Measurements from ENCODE around the gene TBC1D5. TPM values are rescaled to one million over a fixed set of nuclear protein-coding genes. Genes with fewer than 3 reads are reported as not detected.
A peak's percentile ranks its signal among the peaks of the same experiment; 100 is the strongest.

TBC1D5 gene
- total RNA-seq, 1 donor from 2014 or later: 69.4 TPM

GRCh38 chr3:17422636-17423035, 319.8 kb downstream of the TBC1D5 start:
- Histone ChIP-seq H3K36me3 (ENCODE audit: control insufficient read depth in 3 of 3, insufficient read depth in 3 of 3, low read length in 3 of 3) (no peaks in the 10 kb centered on the region), H3K9me3 (ENCODE audit: control insufficient read depth in 3 of 3, low read length in 3 of 3) (no peaks in the 10 kb centered on the region), H3K27me3 (ENCODE audit: control insufficient read depth in 3 of 3, insufficient read depth in 3 of 3, low read length in 3 of 3) (no peaks in the 10 kb centered on the region), H3K9ac (ENCODE audit: low read depth in 1 of 3, low read length in 3 of 3) (no peak overlapping the region), H3K4me3 (ENCODE audit: low read length in 3 of 3) (no peak overlapping the region), H3K27ac (ENCODE audit: low read depth, low read length) (no peak overlapping the region), H3K4me1 (ENCODE audit: control insufficient read depth in 3 of 3, insufficient read depth in 3 of 3, low read length in 3 of 3) (no peaks in the 10 kb centered on the region)

- Histone ChIP-seq H3K4me3 (ENCODE audit: low read length in 3 of 3) (no peak overlapping the region), H3K27me3 (ENCODE audit: control insufficient read depth in 3 of 3, insufficient read depth in 3 of 3, low read length in 3 of 3) (no peaks in the 10 kb centered on the region), H3K36me3 (ENCODE audit: control insufficient read depth in 3 of 3, insufficient read depth in 3 of 3, low read length in 3 of 3) (no peaks in the 10 kb centered on the region), H3K9me3 (ENCODE audit: control insufficient read depth in 3 of 3, low read length in 3 of 3) (no peaks in the 10 kb centered on the region), H3K4me1 (ENCODE audit: control insufficient read depth in 3 of 3, insufficient read depth in 3 of 3, low read length in 3 of 3) (no peaks in the 10 kb centered on the region), H3K9ac (ENCODE audit: low read depth in 1 of 3, low read length in 3 of 3) (no peak overlapping the region), H3K27ac (ENCODE audit: low read depth, low read length) (no peak overlapping the region)
Measured at GRCh38 chr3:17420668-17421067, 321.8 kb downstream of the TBC1D5 start.

- no peaks in the 10 kb centered on the region for H3K27me3 ChIP-seq (ENCODE audit: control insufficient read depth in 3 of 3, insufficient read depth in 3 of 3, low read length in 3 of 3)
- H3K36me3 ChIP-seq (ENCODE audit: control insufficient read depth in 3 of 3, insufficient read depth in 3 of 3, low read length in 3 of 3): no peaks in the 10 kb centered on the region
- H3K9ac ChIP-seq (ENCODE audit: low read depth in 1 of 3, low read length in 3 of 3): no peak overlapping the region
- no peak overlapping the region for H3K27ac ChIP-seq (ENCODE audit: low read depth, low read length)
- H3K4me1 ChIP-seq (ENCODE audit: control insufficient read depth in 3 of 3, insufficient read depth in 3 of 3, low read length in 3 of 3): no peaks in the 10 kb centered on the region
- H3K9me3 ChIP-seq (ENCODE audit: control insufficient read depth in 3 of 3, low read length in 3 of 3): no peaks in the 10 kb centered on the region
- H3K4me3 ChIP-seq (ENCODE audit: low read length in 3 of 3): no peak overlapping the region
Measured at GRCh38 chr3:17412950-17413530, 329.4 kb downstream of the TBC1D5 start.

- Histone ChIP-seq H3K4me1 (ENCODE audit: control insufficient read depth in 3 of 3, insufficient read depth in 3 of 3, low read length in 3 of 3) (no peaks in the 10 kb centered on the region), H3K4me3 (ENCODE audit: low read length in 3 of 3) (no peak overlapping the region), H3K9me3 (ENCODE audit: control insufficient read depth in 3 of 3, low read length in 3 of 3) (no peaks in the 10 kb centered on the region), H3K9ac (ENCODE audit: low read depth in 1 of 3, low read length in 3 of 3) (no peak overlapping the region), H3K27me3 (ENCODE audit: control insufficient read depth in 3 of 3, insufficient read depth in 3 of 3, low read length in 3 of 3) (no peaks in the 10 kb centered on the region), H3K36me3 (ENCODE audit: control insufficient read depth in 3 of 3, insufficient read depth in 3 of 3, low read length in 3 of 3) (no peaks in the 10 kb centered on the region), H3K27ac (ENCODE audit: low read depth, low read length) (no peak overlapping the region)
Measured at GRCh38 chr3:17411157-17411877, 331.1 kb downstream of the TBC1D5 start.

- Histone ChIP-seq H3K4me3 (ENCODE audit: low read length in 3 of 3) (no peak overlapping the region), H3K4me1 (ENCODE audit: control insufficient read depth in 3 of 3, insufficient read depth in 3 of 3, low read length in 3 of 3) (no peaks in the 10 kb centered on the region), H3K36me3 (ENCODE audit: control insufficient read depth in 3 of 3, insufficient read depth in 3 of 3, low read length in 3 of 3) (peaks cover 0 to 4% (median 0%) of the 10 kb centered on the region in 3 donors), H3K27me3 (ENCODE audit: control insufficient read depth in 3 of 3, insufficient read depth in 3 of 3, low read length in 3 of 3) (no peaks in the 10 kb centered on the region), H3K9me3 (ENCODE audit: control insufficient read depth in 3 of 3, low read length in 3 of 3) (no peaks in the 10 kb centered on the region), H3K27ac (ENCODE audit: low read depth, low read length) (no peak overlapping the region), H3K9ac (ENCODE audit: low read depth in 1 of 3, low read length in 3 of 3) (no peak overlapping the region)
Measured at GRCh38 chr3:17407576-17407975, 334.9 kb downstream of the TBC1D5 start.

- no peaks in the 10 kb centered on the region for H3K9me3 ChIP-seq (ENCODE audit: control insufficient read depth in 3 of 3, low read length in 3 of 3)
- H3K9ac ChIP-seq (ENCODE audit: low read depth in 1 of 3, low read length in 3 of 3): no peak overlapping the region
- H3K36me3 ChIP-seq (ENCODE audit: control insufficient read depth in 3 of 3, insufficient read depth in 3 of 3, low read length in 3 of 3): peaks cover 2 to 4% (median 4%) of the 10 kb centered on the region in 3 donors
- H3K27ac ChIP-seq (ENCODE audit: low read depth, low read length): no peak overlapping the region
- H3K4me3 ChIP-seq (ENCODE audit: low read length in 3 of 3): no peak overlapping the region
- peaks cover 0 to 4% (median 0%) of the 10 kb centered on the region in 3 donors for H3K4me1 ChIP-seq (ENCODE audit: control insufficient read depth in 3 of 3, insufficient read depth in 3 of 3, low read length in 3 of 3)
- peaks cover 0 to 2% (median 0%) of the 10 kb centered on the region in 3 donors for H3K27me3 ChIP-seq (ENCODE audit: control insufficient read depth in 3 of 3, insufficient read depth in 3 of 3, low read length in 3 of 3)
Measured at GRCh38 chr3:17404548-17404947, 337.9 kb downstream of the TBC1D5 start.

- Histone ChIP-seq H3K9ac (ENCODE audit: low read depth in 1 of 3, low read length in 3 of 3) (no peak overlapping the region), H3K4me1 (ENCODE audit: control insufficient read depth in 3 of 3, insufficient read depth in 3 of 3, low read length in 3 of 3) (peaks cover 0 to 4% (median 0%) of the 10 kb centered on the region in 3 donors), H3K27me3 (ENCODE audit: control insufficient read depth in 3 of 3, insufficient read depth in 3 of 3, low read length in 3 of 3) (peaks cover 0 to 2% (median 0%) of the 10 kb centered on the region in 3 donors), H3K36me3 (ENCODE audit: control insufficient read depth in 3 of 3, insufficient read depth in 3 of 3, low read length in 3 of 3) (peaks cover 2 to 4% (median 4%) of the 10 kb centered on the region in 3 donors), H3K9me3 (ENCODE audit: control insufficient read depth in 3 of 3, low read length in 3 of 3) (no peaks in the 10 kb centered on the region), H3K27ac (ENCODE audit: low read depth, low read length) (no peak overlapping the region), H3K4me3 (ENCODE audit: low read length in 3 of 3) (no peak overlapping the region)
Measured at GRCh38 chr3:17402442-17402841, 340.0 kb downstream of the TBC1D5 start.

GRCh38 chr3:17401912-17402311, 340.5 kb downstream of the TBC1D5 start:
- peaks cover 2 to 4% (median 4%) of the 10 kb centered on the region in 3 donors for H3K36me3 ChIP-seq (ENCODE audit: control insufficient read depth in 3 of 3, insufficient read depth in 3 of 3, low read length in 3 of 3)
- H3K9me3 ChIP-seq (ENCODE audit: control insufficient read depth in 3 of 3, low read length in 3 of 3): no peaks in the 10 kb centered on the region
- H3K4me3 ChIP-seq (ENCODE audit: low read length in 3 of 3): no peak overlapping the region
- peaks cover 0 to 4% (median 0%) of the 10 kb centered on the region in 3 donors for H3K4me1 ChIP-seq (ENCODE audit: control insufficient read depth in 3 of 3, insufficient read depth in 3 of 3, low read length in 3 of 3)
- no peak overlapping the region for H3K27ac ChIP-seq (ENCODE audit: low read depth, low read length)
- H3K27me3 ChIP-seq (ENCODE audit: control insufficient read depth in 3 of 3, insufficient read depth in 3 of 3, low read length in 3 of 3): peaks cover 0 to 2% (median 0%) of the 10 kb centered on the region in 3 donors
- peak overlapping the region in 2 of 3 donors; percentile 71 to 80 for H3K9ac ChIP-seq (ENCODE audit: low read depth in 1 of 3, low read length in 3 of 3)

- peaks cover 0 to 2% (median 0%) of the 10 kb centered on the region in 3 donors for H3K27me3 ChIP-seq (ENCODE audit: control insufficient read depth in 3 of 3, insufficient read depth in 3 of 3, low read length in 3 of 3)
- H3K9ac ChIP-seq (ENCODE audit: low read depth in 1 of 3, low read length in 3 of 3): no peak overlapping the region
- no peak overlapping the region for H3K27ac ChIP-seq (ENCODE audit: low read depth, low read length)
- H3K4me1 ChIP-seq (ENCODE audit: control insufficient read depth in 3 of 3, insufficient read depth in 3 of 3, low read length in 3 of 3): peaks cover 0 to 4% (median 0%) of the 10 kb centered on the region in 3 donors
- no peaks in the 10 kb centered on the region for H3K9me3 ChIP-seq (ENCODE audit: control insufficient read depth in 3 of 3, low read length in 3 of 3)
- peaks cover 2 to 4% (median 3%) of the 10 kb centered on the region in 3 donors for H3K36me3 ChIP-seq (ENCODE audit: control insufficient read depth in 3 of 3, insufficient read depth in 3 of 3, low read length in 3 of 3)
- H3K4me3 ChIP-seq (ENCODE audit: low read length in 3 of 3): no peak overlapping the region
Measured at GRCh38 chr3:17399586-17399985, 342.8 kb downstream of the TBC1D5 start.

GRCh38 chr3:17398959-17399551, 343.4 kb downstream of the TBC1D5 start:
- Histone ChIP-seq H3K9ac (ENCODE audit: low read depth in 1 of 3, low read length in 3 of 3) (no peak overlapping the region), H3K4me1 (ENCODE audit: control insufficient read depth in 3 of 3, insufficient read depth in 3 of 3, low read length in 3 of 3) (peaks cover 0 to 4% (median 0%) of the 10 kb centered on the region in 3 donors), H3K9me3 (ENCODE audit: control insufficient read depth in 3 of 3, low read length in 3 of 3) (no peaks in the 10 kb centered on the region), H3K36me3 (ENCODE audit: control insufficient read depth in 3 of 3, insufficient read depth in 3 of 3, low read length in 3 of 3) (peaks cover 0 to 4% (median 2%) of the 10 kb centered on the region in 3 donors), H3K27ac (ENCODE audit: low read depth, low read length) (no peak overlapping the region), H3K4me3 (ENCODE audit: low read length in 3 of 3) (no peak overlapping the region), H3K27me3 (ENCODE audit: control insufficient read depth in 3 of 3, insufficient read depth in 3 of 3, low read length in 3 of 3) (peaks cover 0 to 2% (median 0%) of the 10 kb centered on the region in 3 donors)
